SU-DHL-6 (cell line): ENCODE data around the gene OR10G8.

Source experiments
- EZH2phosphoT487 ChIP-seq: fragments of 200-600 bp; sonication (generic), shearing (Covaris generic); conservative IDR thresholded peaks from 2 replicates; pipeline ENCODE4 v1.6.1; 2018; ENCODE audit warnings: mild to moderate bottlenecking, antibody characterized with exemption, low read length, moderate library complexity, mixed read lengths
- TF ChIP-seq, protein P1 (sequence below): fragments of 200-600 bp; sonication (generic); IDR thresholded peaks from one replicate; pipeline ENCODE4 v1.5.1; 2017; ENCODE audit warnings: antibody characterized with exemption, mild to moderate bottlenecking, low read length, moderate library complexity; ENCODE audit not compliant: insufficient read depth, poor library complexity, severe bottlenecking

DNA sequence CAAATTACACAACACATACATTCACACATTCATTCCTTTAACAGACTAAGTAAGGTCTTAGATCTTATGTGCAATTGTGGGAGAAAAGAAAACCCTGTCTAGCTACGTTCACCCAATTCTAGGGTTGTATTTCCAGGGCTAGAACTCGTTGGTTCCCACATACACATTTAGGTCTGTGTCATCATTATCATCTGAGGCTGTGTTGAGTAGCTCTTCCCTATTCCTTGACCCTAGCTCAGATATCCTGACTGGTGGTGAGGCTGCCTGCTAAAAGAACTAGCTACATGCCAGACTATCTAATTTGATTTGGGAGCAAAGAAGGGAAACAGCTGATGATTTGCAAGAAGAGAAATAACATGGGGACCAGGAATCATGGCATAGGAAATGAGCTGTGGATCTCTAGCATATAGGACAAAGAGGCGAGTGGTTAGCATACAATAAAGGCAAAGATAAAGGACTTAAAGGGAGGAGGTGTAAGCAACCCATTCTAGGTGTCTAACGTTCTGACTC, 42.1 kb downstream of the OR10G8 start:
- TF ChIP-seq EZH2phosphoT487, result no peak
- TF ChIP-seq, protein P1, sequence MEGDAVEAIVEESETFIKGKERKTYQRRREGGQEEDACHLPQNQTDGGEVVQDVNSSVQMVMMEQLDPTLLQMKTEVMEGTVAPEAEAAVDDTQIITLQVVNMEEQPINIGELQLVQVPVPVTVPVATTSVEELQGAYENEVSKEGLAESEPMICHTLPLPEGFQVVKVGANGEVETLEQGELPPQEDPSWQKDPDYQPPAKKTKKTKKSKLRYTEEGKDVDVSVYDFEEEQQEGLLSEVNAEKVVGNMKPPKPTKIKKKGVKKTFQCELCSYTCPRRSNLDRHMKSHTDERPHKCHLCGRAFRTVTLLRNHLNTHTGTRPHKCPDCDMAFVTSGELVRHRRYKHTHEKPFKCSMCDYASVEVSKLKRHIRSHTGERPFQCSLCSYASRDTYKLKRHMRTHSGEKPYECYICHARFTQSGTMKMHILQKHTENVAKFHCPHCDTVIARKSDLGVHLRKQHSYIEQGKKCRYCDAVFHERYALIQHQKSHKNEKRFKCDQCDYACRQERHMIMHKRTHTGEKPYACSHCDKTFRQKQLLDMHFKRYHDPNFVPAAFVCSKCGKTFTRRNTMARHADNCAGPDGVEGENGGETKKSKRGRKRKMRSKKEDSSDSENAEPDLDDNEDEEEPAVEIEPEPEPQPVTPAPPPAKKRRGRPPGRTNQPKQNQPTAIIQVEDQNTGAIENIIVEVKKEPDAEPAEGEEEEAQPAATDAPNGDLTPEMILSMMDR, result no peak
